Ascending aorta (tissue), 2 donors: ENCODE results near the gene NUAK2. TPM values are rescaled to one million over a fixed set of nuclear protein-coding genes. Genes with fewer than 3 reads are reported as not detected.

Experiments
- DNase-seq, 2 donors: peaks; one replicate each; pipeline ENCODE4 v3.0.0-alpha.2; 2019; ENCODE audit warnings: low spot score in 2 of 2
- H3K27ac ChIP-seq, 2 donors: fragments of 200-600 bp; sonication (generic); one replicate each; pipeline ENCODE4 v1.5.1; 2016 to 2017; ENCODE audit warnings: mild to moderate bottlenecking in 1 of 2
- H3K27me3 ChIP-seq: fragments of 200-600 bp; sonication (generic); one replicate; pipeline ENCODE4 v1.5.1; 2017
- H3K36me3 ChIP-seq, 2 donors: fragments of 200-600 bp; sonication (generic); one replicate each; pipeline ENCODE4 v1.5.1; 2016
- H3K4me1 ChIP-seq, 2 donors: fragments of 200-600 bp; sonication (generic); one replicate each; pipeline ENCODE4 v1.5.1; 2016 to 2017; ENCODE audit warnings: mild to moderate bottlenecking in 1 of 2
- H3K4me3 ChIP-seq, 2 donors: fragments of 200-600 bp; sonication (generic); one replicate each; pipeline ENCODE4 v1.5.1; 2016 to 2017; ENCODE audit warnings: mild to moderate bottlenecking in 1 of 2
- H3K9me3 ChIP-seq, 2 donors: fragments of 200-600 bp; sonication (generic); one replicate each; pipeline ENCODE4 v1.5.1; 2016
- CTCF ChIP-seq, 3 experiments: fragments of 200-600 bp in 2 of 3; fragments of 450-650 bp in 1 of 3; sonication (generic) in 2 of 3; IDR thresholded peaks; one replicate each; pipeline ENCODE4 v1.5.1; 2016 to 2019; ENCODE audit warnings: antibody characterized with exemption in 3 of 3, mild to moderate bottlenecking in 1 of 3, moderate library complexity in 1 of 3
- intact Hi-C: fragments of 100-400 bp; cut with DNase I; formaldehyde crosslinking; loops from one replicate; pipeline ENCODE4 v1.15.1; 2023
- total RNA-seq: library from RNA; depleted of rRNA; stranded (reverse); fragments of >200 nt; gene quantifications from one replicate; pipeline ENCODE4 v1.1.0, GENCODE V29; 2016

NUAK2 gene
- total RNA-seq, 1 donor from 2014 or later, result 0.85 TPM

DNA sequence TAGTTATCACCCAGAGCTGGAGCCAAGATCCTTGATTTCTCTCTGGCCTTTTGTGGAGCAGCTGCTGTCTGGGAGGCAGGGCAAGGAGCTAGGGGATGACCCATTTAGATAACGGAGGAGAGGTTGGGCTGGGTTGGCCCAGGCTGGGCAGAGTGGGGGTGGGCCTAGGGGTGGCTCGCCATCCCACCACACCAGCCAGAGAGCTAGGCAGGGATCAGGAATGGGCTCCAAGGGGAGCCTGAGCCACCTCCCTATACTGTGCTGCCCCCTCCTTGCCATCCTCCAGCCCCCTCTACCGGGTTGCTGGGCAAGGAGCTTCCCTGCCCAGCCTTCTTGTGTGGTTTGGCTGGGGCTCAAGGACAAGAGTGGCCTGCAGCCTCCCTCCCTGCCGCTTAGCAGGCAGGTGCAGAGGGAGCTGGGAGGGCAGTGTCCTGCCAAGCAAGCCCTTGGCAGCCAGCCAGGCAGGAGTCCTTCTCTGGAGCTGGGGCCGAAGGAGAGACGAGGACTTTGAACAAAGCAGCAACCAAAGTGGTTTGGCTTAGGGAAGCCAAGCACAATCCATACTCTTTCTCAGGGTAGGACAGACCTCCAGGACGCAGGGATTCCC lies 4.1 kb downstream of the NUAK2 start:
- H3K36me3 ChIP-seq, result no peaks in the 10 kb centered on the region
- no peaks in the 10 kb centered on the region for H3K9me3 ChIP-seq
- H3K27ac ChIP-seq, result no peak overlapping the region
- intact Hi-C loops, result no loop called here
- no peak for TF ChIP-seq CTCF (IDR thresholded peaks at IDR 0.05)
- no peak overlapping the region for H3K4me3 ChIP-seq
- peaks cover 0 to 21% of the 10 kb centered on the region in 2 donors for H3K4me1 ChIP-seq
- H3K27me3 ChIP-seq, result no peaks in the 10 kb centered on the region
- no peak for DNase-seq

- H3K9me3 ChIP-seq, result no peaks in the 10 kb centered on the region
- no peak overlapping the region for H3K4me3 ChIP-seq
- no peak for TF ChIP-seq CTCF (IDR thresholded peaks at IDR 0.05)
- no peaks in the 10 kb centered on the region for H3K27me3 ChIP-seq
- intact Hi-C loops, result no loop called here
- no peak overlapping the region for H3K27ac ChIP-seq
- peaks cover 0 to 19% of the 10 kb centered on the region in 2 donors for H3K4me1 ChIP-seq
- no peaks in the 10 kb centered on the region for H3K36me3 ChIP-seq
- DNase-seq, result no peak
These were observed 5.4 kb downstream of the NUAK2 start for GRCh38 chr1:205316161-205316566.

DNA sequence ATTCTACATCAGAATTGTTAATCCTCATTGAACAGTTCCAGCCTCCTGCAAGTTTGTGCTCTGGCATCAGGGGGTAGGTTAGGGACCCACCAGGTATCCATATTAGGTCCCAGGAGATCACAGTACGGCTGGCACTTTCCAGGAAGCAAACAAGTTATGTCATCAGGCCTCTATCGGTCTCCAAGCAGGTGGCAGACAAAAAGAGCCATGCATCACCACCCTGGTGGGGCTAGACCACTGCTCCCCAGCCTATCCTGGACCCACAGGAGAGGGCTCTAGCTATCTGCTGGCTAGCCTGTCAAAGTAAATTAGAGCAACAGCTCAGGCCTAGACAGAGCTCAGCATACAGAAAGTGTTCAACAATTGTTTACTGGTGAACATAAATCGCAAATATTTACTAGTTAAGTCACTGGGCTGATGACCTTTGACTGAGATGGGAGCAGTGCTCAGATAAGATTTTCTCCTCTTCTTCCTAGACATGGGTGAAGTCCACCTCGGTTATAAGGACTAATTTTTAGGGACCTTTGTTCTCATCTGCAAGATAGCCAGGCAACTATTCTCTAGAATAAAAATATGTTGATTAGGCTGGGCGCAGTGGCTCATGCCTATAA lies 6.4 kb downstream of the NUAK2 start:
- no peak overlapping the region for H3K4me3 ChIP-seq
- intact Hi-C loops, result no loop called here
- DNase-seq, result no peak
- H3K27me3 ChIP-seq, result no peaks in the 10 kb centered on the region
- H3K4me1 ChIP-seq, result peaks cover 0 to 12% of the 10 kb centered on the region in 2 donors
- H3K9me3 ChIP-seq, result no peaks in the 10 kb centered on the region
- no peaks in the 10 kb centered on the region for H3K36me3 ChIP-seq
- no peak overlapping the region for H3K27ac ChIP-seq
- TF ChIP-seq CTCF (IDR thresholded peaks at IDR 0.05), result no peak

DNA sequence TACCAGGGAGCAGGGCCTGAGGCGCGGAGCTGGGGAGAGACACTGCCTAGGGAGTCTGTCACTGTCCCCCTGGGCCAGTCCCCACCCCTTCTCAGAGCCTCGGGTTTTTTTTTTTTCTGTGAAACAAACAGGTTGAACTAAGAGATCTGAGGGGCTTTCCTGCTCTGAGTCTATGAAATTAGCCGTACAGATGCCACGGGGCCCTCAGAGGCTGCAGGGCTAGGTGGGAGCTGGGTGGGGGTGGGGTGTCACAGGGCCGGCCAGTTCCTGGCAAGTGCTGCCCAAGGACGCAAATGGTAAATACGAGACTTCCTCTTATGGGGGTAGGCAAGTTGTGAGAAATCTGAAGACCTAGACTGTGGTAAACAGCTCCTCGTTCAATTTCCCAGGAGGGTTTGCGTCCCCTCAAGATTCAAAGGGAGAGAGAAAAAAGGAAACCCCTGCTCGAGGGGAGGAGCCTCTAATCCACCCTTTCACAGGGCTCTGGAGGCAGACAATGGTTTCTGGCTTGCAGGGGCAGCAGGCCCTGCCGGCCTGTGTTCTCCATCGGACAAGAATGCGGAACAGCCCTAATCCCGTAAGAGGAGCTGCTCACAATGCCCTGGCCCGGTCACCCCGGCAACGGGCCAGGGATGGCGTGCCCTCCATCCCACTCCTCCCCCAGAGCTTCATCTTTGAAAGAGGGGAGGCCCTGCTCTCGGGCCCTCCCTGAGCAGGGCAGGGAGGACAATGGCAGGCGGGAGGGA lies 7.8 kb downstream of the NUAK2 start:
- no peaks in the 10 kb centered on the region for H3K36me3 ChIP-seq
- no peak overlapping the region for H3K4me3 ChIP-seq
- peaks cover 0 to 3% of the 10 kb centered on the region in 2 donors for H3K4me1 ChIP-seq
- no peaks in the 10 kb centered on the region for H3K9me3 ChIP-seq
- intact Hi-C loops, result no loop called here
- no peak for TF ChIP-seq CTCF (IDR thresholded peaks at IDR 0.05)
- peak overlapping the region; percentile 25 to 33 for H3K27ac ChIP-seq
- no peak for DNase-seq
- no peaks in the 10 kb centered on the region for H3K27me3 ChIP-seq

DNA sequence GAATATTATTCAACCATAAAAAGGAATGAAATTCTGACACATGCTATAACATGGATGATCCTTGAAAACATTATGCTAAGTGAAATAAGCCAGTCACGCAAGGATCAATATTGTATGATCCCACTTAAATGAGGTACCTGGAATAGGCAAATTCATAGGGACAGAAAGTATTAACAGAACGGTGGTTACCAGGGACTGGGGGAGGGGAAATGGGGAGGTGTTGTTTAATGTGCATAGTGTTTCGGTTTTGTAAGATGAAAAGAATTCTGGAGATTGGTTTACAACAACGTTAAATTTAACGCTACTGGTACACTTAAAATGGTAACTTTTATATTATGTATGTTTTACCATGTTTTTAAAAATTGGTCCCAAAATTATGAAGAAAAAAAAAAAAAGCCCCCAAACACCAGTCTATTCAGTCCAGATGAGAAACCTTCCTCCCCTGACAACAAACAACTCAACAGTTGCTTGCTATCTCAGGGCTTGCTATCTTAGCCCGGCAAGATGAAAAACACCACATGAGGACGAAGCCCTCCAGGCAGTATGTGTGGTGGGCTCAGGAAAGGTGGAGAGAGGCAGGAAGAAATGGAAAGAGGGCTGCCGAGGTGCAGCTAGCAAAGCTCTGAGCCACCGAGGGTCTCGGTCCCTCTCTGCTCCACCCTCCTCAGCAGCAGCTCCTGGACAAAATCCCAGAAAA lies 8.5 kb downstream of the NUAK2 start:
- Histone ChIP-seq H3K4me1 (peaks cover 0 to 3% of the 10 kb centered on the region in 2 donors), H3K27me3 (no peaks in the 10 kb centered on the region), H3K27ac (peak overlapping the region; percentile 25 to 33), H3K9me3 (no peaks in the 10 kb centered on the region), H3K36me3 (peaks cover 0 to 1% of the 10 kb centered on the region in 2 donors), H3K4me3 (no peak overlapping the region)
- no peak for TF ChIP-seq CTCF (IDR thresholded peaks at IDR 0.05)
- DNase-seq, result no peak
- intact Hi-C loops, result no loop called here
